GM10248 (cell line): ENCODE results near the gene B9D2.

Source experiments
- CTCF ChIA-PET: fragments of 300-600 bp; sonication (Branson Sonifier 250); formaldehyde crosslinking; extraction: SDS; loops from one replicate; lab custom pipeline; 2021; ENCODE audit warnings: antibody characterized with exemption; lab: Yijun Ruan, JAX
- POLR2A ChIA-PET: fragments of 350-650 bp; sonication (Branson Sonifier 250); formaldehyde crosslinking; extraction: SDS; loops from one replicate; lab custom pipeline; 2020; ENCODE audit warnings: antibody characterized with exemption; lab: Yijun Ruan, JAX
- DNase-seq: peaks from one replicate; pipeline ENCODE4 v3.0.0; 2012; ENCODE audit errors: extremely low spot score
- TF ChIP-seq, protein P1 (sequence below): IDR thresholded peaks from 2 replicates; pipeline ENCODE4 v1.5.1; 2012; ENCODE audit warnings: mild to moderate bottlenecking, low read depth; ENCODE audit errors: extremely low read depth, missing control alignments, control extremely low read depth

The B9D2 gene

DNA sequence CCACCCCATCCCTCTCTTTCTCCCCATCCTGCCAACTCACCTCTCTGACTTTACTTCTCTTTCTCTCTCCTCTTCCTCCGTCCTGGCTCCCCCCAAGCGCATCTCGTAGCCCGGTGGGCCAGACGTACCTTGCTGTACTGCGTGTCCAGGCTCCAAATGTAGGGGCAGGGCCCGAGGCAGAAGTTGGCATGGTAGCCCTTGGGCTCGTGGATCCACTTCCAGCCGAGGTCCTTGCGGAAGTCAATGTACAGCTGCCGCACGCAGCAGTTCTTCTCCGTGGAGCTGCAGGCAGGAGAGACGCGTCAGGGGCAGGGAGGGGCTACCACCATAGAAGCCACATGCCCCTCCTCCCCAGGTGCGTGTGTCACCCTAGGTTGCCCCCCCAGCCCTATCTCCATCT is 31.9 kb downstream of the B9D2 start:
- DNase-seq = no peak
- ChIA-PET CTCF (interaction anchor here (4.6 kb wide), 1 partner anchor 20 kb away, joined by 18 read pairs; no protein-coding TSS in a partner anchor), POLR2A (no interaction called here)
- TF ChIP-seq, protein P1, sequence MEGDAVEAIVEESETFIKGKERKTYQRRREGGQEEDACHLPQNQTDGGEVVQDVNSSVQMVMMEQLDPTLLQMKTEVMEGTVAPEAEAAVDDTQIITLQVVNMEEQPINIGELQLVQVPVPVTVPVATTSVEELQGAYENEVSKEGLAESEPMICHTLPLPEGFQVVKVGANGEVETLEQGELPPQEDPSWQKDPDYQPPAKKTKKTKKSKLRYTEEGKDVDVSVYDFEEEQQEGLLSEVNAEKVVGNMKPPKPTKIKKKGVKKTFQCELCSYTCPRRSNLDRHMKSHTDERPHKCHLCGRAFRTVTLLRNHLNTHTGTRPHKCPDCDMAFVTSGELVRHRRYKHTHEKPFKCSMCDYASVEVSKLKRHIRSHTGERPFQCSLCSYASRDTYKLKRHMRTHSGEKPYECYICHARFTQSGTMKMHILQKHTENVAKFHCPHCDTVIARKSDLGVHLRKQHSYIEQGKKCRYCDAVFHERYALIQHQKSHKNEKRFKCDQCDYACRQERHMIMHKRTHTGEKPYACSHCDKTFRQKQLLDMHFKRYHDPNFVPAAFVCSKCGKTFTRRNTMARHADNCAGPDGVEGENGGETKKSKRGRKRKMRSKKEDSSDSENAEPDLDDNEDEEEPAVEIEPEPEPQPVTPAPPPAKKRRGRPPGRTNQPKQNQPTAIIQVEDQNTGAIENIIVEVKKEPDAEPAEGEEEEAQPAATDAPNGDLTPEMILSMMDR = no peak

- POLR2A ChIA-PET = no interaction called here
- DNase-seq = no peak
- TF ChIP-seq, protein P1 = no peak
- CTCF ChIA-PET = interaction anchor here (4.6 kb wide), 1 partner anchor 21 kb away, joined by 18 read pairs; no protein-coding TSS in a partner anchor
Observed at GRCh38 chr19:41330946-41331678, 32.8 kb downstream of the B9D2 start.

DNA sequence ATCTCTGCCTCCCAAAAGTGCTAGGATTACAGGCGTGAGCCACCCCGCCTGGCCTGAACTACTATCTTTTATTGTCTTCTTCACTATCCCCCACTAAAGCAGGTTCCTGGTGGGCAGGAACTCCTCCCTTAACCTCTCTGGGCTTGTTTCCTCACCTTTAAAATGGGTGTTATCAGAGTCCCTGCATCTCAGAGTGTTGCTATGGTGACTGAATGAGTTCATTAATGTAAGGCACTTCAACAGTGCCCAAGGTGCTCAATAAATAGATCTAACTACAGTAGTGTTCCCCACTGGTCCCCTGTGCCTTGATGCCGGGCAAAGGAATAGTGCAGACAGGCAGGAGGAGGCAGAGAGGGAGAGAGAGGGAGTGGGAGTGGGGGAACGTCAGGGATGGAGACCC is 33.5 kb downstream of the B9D2 start:
- DNase-seq = no peak
- TF ChIP-seq, protein P1 = no peak
- ChIA-PET CTCF (no interaction called here), POLR2A (no interaction called here)

DNA sequence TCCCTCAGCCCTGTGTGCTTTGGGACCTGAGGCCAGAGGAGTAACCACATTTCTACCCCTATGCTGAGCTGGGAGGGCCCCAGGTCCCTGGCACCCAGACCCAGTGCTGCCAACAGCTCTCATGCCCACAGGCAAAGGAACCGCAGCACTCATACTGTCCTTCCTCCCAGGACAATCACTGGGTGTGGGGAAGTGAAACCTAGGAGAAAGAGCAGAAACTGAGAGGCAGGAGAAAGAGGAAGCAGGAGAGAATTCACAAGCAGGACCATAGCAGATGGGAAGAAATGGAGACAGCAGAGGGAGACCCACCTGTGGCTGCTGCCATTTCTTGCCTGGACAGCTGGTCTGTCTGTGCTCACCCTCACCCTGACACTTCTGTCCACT is 35.1 kb downstream of the B9D2 start:
- TF ChIP-seq, protein P1 = no peak
- DNase-seq = no peak
- ChIA-PET CTCF (interaction anchor here (0.7 to 2.6 kb wide), 5 partner anchors 8 to 28 kb away, joined by 3 to 8 read pairs (median 7); no protein-coding TSS in a partner anchor), POLR2A (interaction anchor here (0.6 to 1.2 kb wide), 4 partner anchors 16 to 852 kb away, joined by 3 to 14 read pairs (median 5); no protein-coding TSS in a partner anchor)

- ChIA-PET POLR2A (interaction anchor here (0.5 to 1.2 kb wide), 4 partner anchors 16 to 80 kb away, joined by 3 to 14 read pairs (median 6); no protein-coding TSS in a partner anchor), CTCF (interaction anchor here (0.7 to 2.6 kb wide), 5 partner anchors 8 to 29 kb away, joined by 3 to 8 read pairs (median 7); no protein-coding TSS in a partner anchor)
- TF ChIP-seq, protein P1 = no peak
- DNase-seq = no peak
Observed at GRCh38 chr19:41328157-41328841, 35.6 kb downstream of the B9D2 start.

GRCh38 chr19:41327576-41328156 is 36.3 kb downstream of the B9D2 start:
- peak; percentile 85 for DNase-seq
- CTCF ChIA-PET = interaction anchor here (1.0 to 2.6 kb wide), 5 partner anchors 9 to 29 kb away, joined by 4 to 8 read pairs (median 7); partner anchors contain the start of gene TGFB1
- POLR2A ChIA-PET = interaction anchor here (0.7 to 1.2 kb wide), 3 partner anchors 8 to 38 kb away, joined by 3 to 14 read pairs (median 6); no protein-coding TSS in a partner anchor
- TF ChIP-seq, protein P1 = no peak
